Activated CD4-positive, alpha-beta T cell treated with anti-CD3 and anti-CD28 coated beads, Interleukin-2, amount 50 U/mL, for 16 hours (primary cell): ENCODE data around the gene DPH7.
"Not testable (repeated sequence)": the region's sequence is repeated elsewhere in the genome, so short reads cannot be mapped to it uniquely, and the experiment has no call there.

Experiments used
- DNase-seq: peaks from one replicate; pipeline ENCODE4 v3.0.0-alpha.2; 2020

The DPH7 gene

DNA sequence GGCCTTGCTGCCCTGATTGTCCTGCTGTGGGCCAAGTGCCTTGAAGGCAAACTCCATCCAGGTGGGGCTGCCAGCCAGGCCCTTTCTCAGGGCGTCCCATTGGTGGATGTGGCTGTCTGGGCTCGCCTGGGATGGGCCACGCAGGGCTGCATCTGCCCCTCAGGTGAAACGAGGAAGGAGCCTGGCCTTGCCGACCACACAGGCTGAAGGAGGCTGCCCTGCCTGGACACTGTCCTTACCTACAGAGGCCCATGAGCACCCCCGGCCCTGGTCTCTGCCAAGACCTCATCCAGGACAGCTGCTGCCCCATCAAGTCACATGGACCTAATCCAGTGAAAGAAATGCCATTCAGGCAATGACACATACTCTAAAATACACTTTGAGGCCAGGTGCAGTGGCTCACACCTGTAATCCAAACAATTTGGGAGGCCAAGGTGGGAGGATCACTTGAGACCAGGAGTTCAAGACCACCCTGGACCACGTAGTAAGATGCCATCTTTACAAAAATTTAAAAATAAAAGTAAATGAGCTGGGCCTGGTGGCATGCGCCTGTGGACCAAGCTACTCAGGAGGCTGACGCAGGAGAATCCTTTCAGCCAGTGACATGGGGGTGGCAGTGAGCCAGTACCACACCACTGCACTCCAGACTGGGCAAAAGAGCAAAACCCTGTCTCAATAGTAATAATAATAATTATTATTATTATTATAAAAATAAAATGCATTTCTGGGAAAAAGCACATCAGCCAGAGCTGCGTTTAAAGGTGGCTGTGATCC, 62.4 kb downstream of the DPH7 start:
- DNase-seq = no peak

DNA sequence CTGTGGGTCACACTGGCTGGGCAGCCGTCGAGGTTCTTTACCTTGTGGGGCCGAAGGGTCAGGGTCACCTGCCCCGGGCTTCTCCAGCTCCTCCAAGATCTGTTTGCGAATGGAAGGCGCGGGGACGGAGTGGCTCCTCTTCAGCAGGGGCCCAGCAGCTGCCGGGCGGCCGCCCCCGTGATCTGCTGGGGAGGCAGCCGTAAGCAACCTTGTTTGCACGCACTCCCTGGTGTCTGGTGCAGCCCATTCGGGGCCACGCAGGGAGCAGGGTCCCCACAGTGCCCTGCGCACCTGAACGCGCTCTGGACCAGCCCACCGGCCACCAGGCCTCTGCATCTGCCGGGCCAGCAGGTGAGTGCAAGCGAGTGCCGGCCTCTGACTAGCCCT, 63.4 kb downstream of the DPH7 start:
- no peak for DNase-seq

DNA sequence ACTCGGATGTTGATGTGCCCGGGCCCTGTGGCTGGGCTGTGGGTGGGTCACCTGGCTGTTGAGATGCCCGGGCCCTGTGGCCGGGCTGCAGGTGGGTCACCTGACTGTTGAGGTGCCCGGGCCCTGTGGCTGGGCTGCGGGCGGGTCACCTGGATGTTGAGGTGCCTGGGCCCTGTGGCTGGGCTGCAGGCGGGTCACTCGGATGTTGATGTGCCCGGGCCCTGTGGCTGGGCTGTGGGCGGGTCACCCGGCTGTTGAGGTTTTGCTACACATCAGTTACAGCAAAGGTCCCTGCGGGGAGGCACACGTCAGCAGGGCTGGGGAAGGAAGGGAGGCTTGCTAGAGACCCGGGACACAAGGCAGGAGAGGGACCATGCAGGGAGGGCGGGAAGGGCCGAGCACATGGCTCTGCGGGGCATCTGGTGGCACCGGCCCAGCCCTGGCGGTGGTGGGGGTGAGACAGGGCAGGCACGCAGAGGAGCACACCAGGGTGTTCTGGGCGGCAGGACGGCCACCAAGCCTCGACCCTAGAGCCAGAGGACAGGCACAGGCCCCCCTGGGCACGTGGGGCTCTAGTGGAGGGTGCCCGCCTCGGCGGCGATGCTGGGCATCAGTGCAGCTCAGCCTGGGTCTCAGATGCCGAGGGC, 63.9 kb downstream of the DPH7 start:
- no peak for DNase-seq

DNA sequence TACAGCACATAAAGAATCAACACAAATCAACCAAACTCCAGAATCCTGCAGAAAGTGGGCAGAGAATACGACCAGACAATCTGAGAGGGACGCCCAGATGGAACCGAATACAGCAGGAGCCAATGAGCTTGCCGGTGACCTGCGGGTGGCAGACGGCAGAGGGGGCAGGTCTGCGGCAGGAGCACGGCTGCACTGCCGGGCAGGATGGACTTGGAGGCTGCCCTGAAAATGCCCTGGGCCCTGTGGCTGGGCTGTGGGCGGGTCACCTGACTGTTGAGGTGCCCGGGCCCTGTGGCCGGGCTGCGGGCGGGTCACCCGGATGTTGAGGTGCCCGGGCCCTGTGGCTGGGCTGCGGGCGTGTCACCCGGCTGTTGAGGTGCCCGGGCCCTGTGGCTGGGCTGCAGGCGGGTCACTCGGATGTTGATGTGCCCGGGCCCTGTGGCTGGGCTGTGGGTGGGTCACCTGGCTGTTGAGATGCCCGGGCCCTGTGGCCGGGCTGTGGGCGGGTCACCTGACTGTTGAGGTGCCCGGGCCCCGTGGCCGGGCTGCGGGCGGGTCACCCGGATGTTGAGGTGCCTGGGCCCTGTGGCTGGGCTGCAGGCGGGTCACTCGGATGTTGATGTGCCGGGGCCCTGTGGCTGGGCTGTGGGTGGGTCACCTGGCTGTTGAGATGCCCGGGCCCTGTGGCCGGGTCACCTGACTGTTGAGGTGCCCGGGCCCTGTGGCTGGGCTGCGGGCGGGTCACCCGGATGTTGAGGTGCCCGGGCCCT, 64.7 kb downstream of the DPH7 start:
- DNase-seq = not testable (repeated sequence)

DNA sequence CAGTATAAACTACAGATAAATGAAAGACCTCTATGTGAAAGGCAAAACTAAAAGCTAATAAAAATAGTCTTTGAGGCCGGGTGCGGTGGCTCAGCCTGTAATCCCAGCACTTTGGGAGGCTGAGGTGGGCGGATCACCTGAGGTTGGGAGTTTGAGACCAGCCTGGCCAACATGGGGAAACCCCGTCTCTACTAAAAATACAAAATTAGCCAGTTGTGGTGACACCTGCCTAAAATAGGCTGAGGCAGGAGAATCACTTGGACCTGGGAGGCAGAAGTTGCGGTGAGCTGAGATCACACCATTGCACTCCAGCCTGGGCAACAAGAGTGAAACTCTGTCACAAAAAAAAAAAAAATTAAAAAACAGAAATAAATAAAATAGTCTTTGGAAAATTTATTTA, 65.6 kb downstream of the DPH7 start:
- DNase-seq = not testable (repeated sequence)

DNA sequence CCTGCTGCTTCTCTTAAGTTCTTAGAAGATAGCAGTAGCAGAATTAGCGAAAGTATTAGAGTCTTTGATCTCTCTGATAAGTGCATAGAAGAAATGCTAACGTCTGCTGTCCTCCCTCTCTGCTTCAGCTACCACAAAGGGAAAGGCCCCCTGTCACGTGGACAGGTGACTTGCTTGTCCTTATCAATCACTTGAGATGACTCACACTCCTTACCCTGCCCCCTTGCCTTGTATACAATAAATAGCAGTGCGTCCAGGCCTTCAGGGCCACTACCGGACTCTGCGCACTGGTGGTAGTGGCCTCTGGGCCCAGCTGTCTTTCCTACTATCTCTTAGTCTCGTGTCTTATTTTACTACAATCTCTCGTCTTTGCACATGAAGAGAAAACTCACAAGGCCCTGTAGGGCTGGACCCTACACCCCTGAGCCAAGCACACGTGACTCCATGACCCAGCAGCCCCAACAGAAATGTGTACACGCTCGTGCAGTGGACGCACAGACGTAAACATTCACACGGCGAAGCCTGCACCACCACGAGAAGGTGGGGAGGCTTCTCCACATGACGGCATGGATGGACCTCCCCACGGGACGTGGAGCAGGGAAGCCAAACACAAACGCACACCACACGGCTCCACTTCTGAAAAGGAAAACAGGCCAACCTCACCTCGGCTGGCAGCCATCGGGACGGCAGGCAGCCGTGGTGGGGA, 66.8 kb downstream of the DPH7 start:
- DNase-seq = no peak

DNA sequence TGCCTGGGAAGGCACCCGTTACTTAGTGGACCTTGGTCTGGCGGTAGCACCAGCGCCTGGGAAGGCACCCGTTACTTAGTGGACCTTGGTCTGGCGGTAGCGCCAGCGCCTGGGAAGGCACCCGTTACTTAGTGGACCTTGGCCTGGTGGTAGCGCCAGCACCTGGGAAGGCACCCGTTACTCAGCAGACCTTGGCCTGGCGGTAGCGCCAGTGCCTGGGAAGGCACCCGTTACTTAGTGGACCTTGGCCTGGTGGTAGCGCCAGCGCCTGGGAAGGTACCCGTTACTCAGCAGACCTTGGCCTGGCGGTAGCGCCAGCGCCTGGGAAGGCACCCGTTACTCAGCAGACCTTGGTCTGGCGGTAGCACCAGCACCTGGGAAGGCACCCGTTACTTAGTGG, 67.6 kb downstream of the DPH7 start:
- not testable (repeated sequence) for DNase-seq

DNA sequence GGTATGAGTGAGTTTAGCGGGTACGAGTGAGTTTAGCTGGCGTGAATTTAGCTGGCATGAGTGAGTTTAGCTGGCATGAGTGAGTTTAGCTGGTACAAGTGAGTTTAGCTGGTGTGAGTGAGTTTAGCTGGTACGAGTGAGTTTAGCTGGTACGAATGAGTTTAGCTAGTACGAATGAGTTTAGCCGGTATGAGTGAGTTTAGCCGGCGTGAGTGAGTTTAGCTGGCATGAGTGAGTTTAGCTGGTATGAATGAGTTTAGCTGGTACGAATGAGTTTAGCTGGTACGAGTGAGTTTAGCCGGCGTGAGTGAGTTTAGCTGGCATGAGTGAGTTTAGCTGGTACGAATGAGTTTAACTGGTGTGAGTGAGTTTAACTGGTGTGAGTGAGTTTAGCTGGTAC, 69.5 kb downstream of the DPH7 start:
- no peak for DNase-seq

DNA sequence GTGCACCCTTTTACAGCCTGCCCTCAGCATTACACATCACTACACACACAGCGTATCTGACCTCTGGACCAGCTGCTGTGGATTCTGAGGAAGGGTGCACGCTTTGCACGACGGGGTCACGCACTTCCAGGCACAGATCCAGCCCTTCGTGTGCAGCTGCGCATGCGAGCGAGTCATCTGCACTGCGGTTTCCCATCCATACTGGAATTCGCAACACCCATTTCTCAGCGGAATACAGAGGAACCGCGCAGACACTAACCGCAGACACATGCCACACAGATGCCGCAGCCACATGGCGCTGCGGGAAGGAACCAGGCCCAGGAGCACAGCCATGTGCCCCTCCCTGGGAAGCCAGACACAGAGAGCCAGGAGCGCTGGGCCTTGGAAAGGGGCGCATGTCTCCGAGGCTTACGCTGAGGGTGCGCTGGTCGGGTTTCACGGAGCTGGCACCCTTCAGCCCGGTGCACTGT, 72.0 kb downstream of the DPH7 start:
- DNase-seq = no peak

DNA sequence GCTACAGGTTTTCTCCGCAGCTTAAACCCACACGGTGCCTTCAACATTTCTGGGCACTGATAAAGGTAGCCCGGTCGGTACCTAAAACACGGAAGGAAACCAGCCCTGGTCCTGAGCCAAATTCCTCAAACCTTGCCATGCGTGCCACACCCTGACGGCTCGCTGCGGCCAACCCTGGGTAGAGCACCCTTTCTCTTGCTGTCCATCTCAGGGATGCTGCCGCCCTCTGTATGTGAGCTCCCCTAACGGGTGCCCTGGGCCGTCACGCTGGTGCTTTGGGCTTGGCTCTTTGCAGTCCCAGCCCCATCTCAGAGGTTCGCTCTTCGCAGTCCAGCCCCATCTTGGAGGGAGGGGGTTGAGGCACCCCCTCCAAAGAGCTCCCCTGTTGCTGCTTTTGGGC, 72.5 kb downstream of the DPH7 start:
- DNase-seq = no peak

DNA sequence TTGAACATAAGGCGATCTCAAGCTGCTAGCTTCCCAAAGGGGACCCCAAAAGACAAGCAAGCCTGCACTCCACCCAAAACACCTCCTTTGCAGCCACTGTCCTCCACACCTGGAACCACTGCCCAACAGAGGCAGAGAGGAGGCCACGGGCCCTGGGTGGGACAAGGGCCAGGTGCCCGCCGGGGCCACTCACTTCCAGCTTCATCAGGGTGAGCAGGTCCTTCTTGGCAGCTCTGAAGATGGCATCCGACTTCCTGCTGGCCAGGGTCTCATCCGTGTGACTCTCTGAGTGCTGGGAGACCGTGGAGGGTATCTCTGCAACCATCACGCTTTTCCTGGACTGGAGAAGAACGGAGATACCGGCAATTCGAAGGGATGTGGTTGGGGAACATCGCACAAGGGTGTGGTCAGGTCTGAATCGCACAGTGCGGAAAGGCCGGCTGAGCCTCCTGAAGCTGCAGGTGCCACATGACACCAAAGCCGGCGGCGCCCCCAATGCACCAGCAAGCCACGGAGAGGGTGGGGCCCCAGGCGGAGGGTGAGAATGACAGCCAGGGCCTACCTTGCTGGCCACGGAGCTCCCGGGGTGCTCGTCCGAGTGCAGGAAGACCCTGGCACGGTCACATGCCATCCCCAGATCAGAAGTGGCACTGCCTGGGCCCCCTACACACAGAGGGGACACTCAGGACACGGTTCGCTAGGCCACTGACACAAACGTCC, 73.1 kb downstream of the DPH7 start:
- no peak for DNase-seq
